ENCODE data around the gene OR2H1. TPM values are rescaled to one million over a fixed set of nuclear protein-coding genes. Genes with fewer than 3 reads are reported as not detected.
"Not testable (repeated sequence)": the region's sequence is repeated elsewhere in the genome, so short reads cannot be mapped to it uniquely, and the experiment has no call there.

Gene OR2H1
- not detected for total RNA-seq

DNA sequence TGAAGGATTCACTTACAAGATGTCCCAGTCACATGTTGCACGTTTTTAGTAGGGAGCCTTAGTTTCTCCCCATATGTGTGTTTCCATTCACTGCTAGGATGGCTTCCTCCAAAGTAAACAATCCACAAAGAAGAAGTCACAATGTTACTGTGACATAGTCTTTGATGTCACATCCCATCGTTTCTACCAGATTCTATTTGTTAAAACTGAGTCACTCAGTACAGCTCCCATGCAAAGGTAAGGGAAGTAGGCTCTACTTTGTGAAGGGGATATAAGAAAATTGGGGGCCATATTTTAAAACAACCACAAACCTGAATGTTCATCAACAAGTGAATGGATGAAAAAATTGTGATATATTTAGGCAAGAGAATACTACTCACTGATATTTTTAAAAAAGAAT, at the start of gene OR2H1, which contains the start of gene OR11A1:
TSS of gene OR2H1 (plus strand) at position 185 of the 400 bp plus-strand sequence. CDS start 4,615 bp downstream, outside the sequence.
TSS of gene OR11A1 (minus strand) at position 101 of the 400 bp plus-strand sequence. CDS start 29,430 bp downstream, outside the sequence.
- H3K4me3 ChIP-seq (ENCODE audit: low read length in 3 of 3) = no peak within 1 kb of the TSS

GRCh38 chr6:29414588-29414987, 42.4 kb upstream of the OR2H1 start, which contains the start of gene OR12D1:
OR12D1 (plus strand) TSS chr6:29414928.
- peaks cover 0 to 2% (median 0%) of the 10 kb centered on the region in 3 donors for H3K9me3 ChIP-seq (ENCODE audit: control insufficient read depth in 3 of 3, low read length in 3 of 3)
- H3K27me3 ChIP-seq (ENCODE audit: control insufficient read depth in 3 of 3, insufficient read depth in 3 of 3, low read length in 3 of 3) = no peaks in the 10 kb centered on the region
- H3K36me3 ChIP-seq (ENCODE audit: control insufficient read depth in 3 of 3, insufficient read depth in 3 of 3, low read length in 3 of 3) = no peaks in the 10 kb centered on the region
- H3K27ac ChIP-seq (ENCODE audit: low read depth, low read length) = no peak within 1 kb of the TSS
- H3K4me1 ChIP-seq (ENCODE audit: control insufficient read depth in 3 of 3, insufficient read depth in 3 of 3, low read length in 3 of 3) = no peaks in the 10 kb centered on the region
- no peak within 1 kb of the TSS for H3K4me3 ChIP-seq (ENCODE audit: low read length in 3 of 3)
- no peak within 1 kb of the TSS for H3K9ac ChIP-seq (ENCODE audit: low read depth in 1 of 3, low read length in 3 of 3)

More for the DNA sequence above, at the start of gene OR2H1, which contains the start of gene OR11A1:
- Histone ChIP-seq H3K36me3 (ENCODE audit: control insufficient read depth in 3 of 3, insufficient read depth in 3 of 3, low read length in 3 of 3) (no peaks in the 10 kb centered on the region), H3K9ac (ENCODE audit: low read depth in 1 of 3, low read length in 3 of 3) (no peak within 1 kb of the TSS), H3K27ac (ENCODE audit: low read depth, low read length) (no peak within 1 kb of the TSS), H3K27me3 (ENCODE audit: control insufficient read depth in 3 of 3, insufficient read depth in 3 of 3, low read length in 3 of 3) (no peaks in the 10 kb centered on the region), H3K9me3 (ENCODE audit: control insufficient read depth in 3 of 3, low read length in 3 of 3) (no peaks in the 10 kb centered on the region), H3K4me1 (ENCODE audit: control insufficient read depth in 3 of 3, insufficient read depth in 3 of 3, low read length in 3 of 3) (no peaks in the 10 kb centered on the region)

- no peak overlapping the region for H3K27ac ChIP-seq (ENCODE audit: low read depth, low read length)
- H3K9ac ChIP-seq (ENCODE audit: low read depth in 1 of 3, low read length in 3 of 3) = no peak overlapping the region
- H3K4me3 ChIP-seq (ENCODE audit: low read length in 3 of 3) = no peak overlapping the region
- no peaks in the 10 kb centered on the region for H3K4me1 ChIP-seq (ENCODE audit: control insufficient read depth in 3 of 3, insufficient read depth in 3 of 3, low read length in 3 of 3)
- no peaks in the 10 kb centered on the region for H3K36me3 ChIP-seq (ENCODE audit: control insufficient read depth in 3 of 3, insufficient read depth in 3 of 3, low read length in 3 of 3)
- no peaks in the 10 kb centered on the region for H3K9me3 ChIP-seq (ENCODE audit: control insufficient read depth in 3 of 3, low read length in 3 of 3)
- no peaks in the 10 kb centered on the region for H3K27me3 ChIP-seq (ENCODE audit: control insufficient read depth in 3 of 3, insufficient read depth in 3 of 3, low read length in 3 of 3)
These were observed 37.4 kb upstream of the OR2H1 start for GRCh38 chr6:29419516-29419915.

DNA sequence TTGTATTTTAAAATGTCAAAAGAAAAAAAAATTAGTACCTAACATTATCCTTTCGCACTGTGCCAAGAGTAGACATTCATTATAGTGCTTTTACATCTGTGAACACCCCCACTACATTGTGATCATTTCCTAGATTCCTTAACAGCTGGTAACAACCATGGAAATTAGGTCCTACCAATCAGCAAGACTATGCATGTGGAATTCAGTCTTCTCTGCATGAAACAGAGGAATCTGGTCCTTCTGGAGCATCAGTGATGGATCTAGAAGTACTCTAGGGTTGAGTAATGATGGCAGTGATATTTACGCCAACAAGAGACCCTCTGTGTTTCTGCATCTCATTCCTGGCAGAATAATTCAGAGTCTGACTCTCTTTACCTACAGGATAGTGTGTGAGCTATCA, 32.8 kb upstream of the OR2H1 start:
- Histone ChIP-seq H3K36me3 (ENCODE audit: control insufficient read depth in 3 of 3, insufficient read depth in 3 of 3, low read length in 3 of 3) (no peaks in the 10 kb centered on the region), H3K4me3 (ENCODE audit: low read length in 3 of 3) (no peak overlapping the region), H3K27me3 (ENCODE audit: control insufficient read depth in 3 of 3, insufficient read depth in 3 of 3, low read length in 3 of 3) (no peaks in the 10 kb centered on the region), H3K9ac (ENCODE audit: low read depth in 1 of 3, low read length in 3 of 3) (no peak overlapping the region), H3K9me3 (ENCODE audit: control insufficient read depth in 3 of 3, low read length in 3 of 3) (no peaks in the 10 kb centered on the region), H3K27ac (ENCODE audit: low read depth, low read length) (no peak overlapping the region), H3K4me1 (ENCODE audit: control insufficient read depth in 3 of 3, insufficient read depth in 3 of 3, low read length in 3 of 3) (no peaks in the 10 kb centered on the region)

- no peak overlapping the region for H3K27ac ChIP-seq (ENCODE audit: low read depth, low read length)
- no peaks in the 10 kb centered on the region for H3K9me3 ChIP-seq (ENCODE audit: control insufficient read depth in 3 of 3, low read length in 3 of 3)
- H3K4me3 ChIP-seq (ENCODE audit: low read length in 3 of 3) = no peak overlapping the region
- no peaks in the 10 kb centered on the region for H3K4me1 ChIP-seq (ENCODE audit: control insufficient read depth in 3 of 3, insufficient read depth in 3 of 3, low read length in 3 of 3)
- no peak overlapping the region for H3K9ac ChIP-seq (ENCODE audit: low read depth in 1 of 3, low read length in 3 of 3)
- H3K36me3 ChIP-seq (ENCODE audit: control insufficient read depth in 3 of 3, insufficient read depth in 3 of 3, low read length in 3 of 3) = no peaks in the 10 kb centered on the region
- H3K27me3 ChIP-seq (ENCODE audit: control insufficient read depth in 3 of 3, insufficient read depth in 3 of 3, low read length in 3 of 3) = no peaks in the 10 kb centered on the region
These were observed 32.4 kb upstream of the OR2H1 start for GRCh38 chr6:29424575-29424974.

DNA sequence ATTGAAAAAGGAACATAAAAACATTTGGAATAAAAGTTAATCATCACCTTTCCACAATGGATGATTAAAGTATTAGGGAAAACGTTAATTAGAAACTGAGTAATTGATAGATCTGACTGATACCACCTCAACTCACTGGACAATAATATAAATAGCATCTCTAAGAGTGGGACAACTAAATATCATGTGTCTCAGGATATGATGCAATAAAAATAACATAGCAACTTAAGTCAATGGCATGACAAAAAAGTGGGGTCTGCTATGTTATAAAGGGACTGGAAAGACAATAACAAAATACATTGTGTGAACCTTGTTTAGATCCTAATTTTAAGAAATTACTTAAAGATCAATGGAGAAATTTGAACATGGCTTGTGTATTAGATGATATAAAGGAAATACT, 31.9 kb upstream of the OR2H1 start:
- Histone ChIP-seq H3K27ac (ENCODE audit: low read depth, low read length) (no peak overlapping the region), H3K36me3 (ENCODE audit: control insufficient read depth in 3 of 3, insufficient read depth in 3 of 3, low read length in 3 of 3) (no peaks in the 10 kb centered on the region), H3K27me3 (ENCODE audit: control insufficient read depth in 3 of 3, insufficient read depth in 3 of 3, low read length in 3 of 3) (no peaks in the 10 kb centered on the region), H3K9ac (ENCODE audit: low read depth in 1 of 3, low read length in 3 of 3) (no peak overlapping the region), H3K4me1 (ENCODE audit: control insufficient read depth in 3 of 3, insufficient read depth in 3 of 3, low read length in 3 of 3) (no peaks in the 10 kb centered on the region), H3K4me3 (ENCODE audit: low read length in 3 of 3) (no peak overlapping the region), H3K9me3 (ENCODE audit: control insufficient read depth in 3 of 3, low read length in 3 of 3) (no peaks in the 10 kb centered on the region)

DNA sequence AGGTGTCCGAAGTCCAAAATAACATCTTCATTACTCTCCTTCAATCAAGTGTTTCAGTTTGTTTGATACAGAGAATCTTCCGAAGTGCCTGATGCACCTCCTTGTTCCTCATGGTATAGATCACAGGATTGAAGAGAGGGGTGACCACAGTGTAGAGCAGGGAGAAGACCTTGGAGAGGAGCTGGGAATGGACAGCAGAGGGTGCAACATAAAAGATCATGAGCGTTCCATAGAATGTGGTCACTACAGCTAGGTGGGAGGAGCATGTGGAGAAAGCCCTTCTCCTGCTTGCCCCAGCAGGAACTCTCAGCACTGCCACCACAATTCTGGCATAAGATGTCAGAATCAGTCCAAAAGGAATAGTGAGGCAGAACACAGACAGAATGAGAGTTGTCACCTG, 30.3 kb upstream of the OR2H1 start:
- Histone ChIP-seq H3K36me3 (ENCODE audit: control insufficient read depth in 3 of 3, insufficient read depth in 3 of 3, low read length in 3 of 3) (no peaks in the 10 kb centered on the region), H3K4me3 (ENCODE audit: low read length in 3 of 3) (no peak overlapping the region), H3K9ac (ENCODE audit: low read depth in 1 of 3, low read length in 3 of 3) (no peak overlapping the region), H3K27me3 (ENCODE audit: control insufficient read depth in 3 of 3, insufficient read depth in 3 of 3, low read length in 3 of 3) (no peaks in the 10 kb centered on the region), H3K4me1 (ENCODE audit: control insufficient read depth in 3 of 3, insufficient read depth in 3 of 3, low read length in 3 of 3) (no peaks in the 10 kb centered on the region), H3K9me3 (ENCODE audit: control insufficient read depth in 3 of 3, low read length in 3 of 3) (no peaks in the 10 kb centered on the region), H3K27ac (ENCODE audit: low read depth, low read length) (no peak overlapping the region)

DNA sequence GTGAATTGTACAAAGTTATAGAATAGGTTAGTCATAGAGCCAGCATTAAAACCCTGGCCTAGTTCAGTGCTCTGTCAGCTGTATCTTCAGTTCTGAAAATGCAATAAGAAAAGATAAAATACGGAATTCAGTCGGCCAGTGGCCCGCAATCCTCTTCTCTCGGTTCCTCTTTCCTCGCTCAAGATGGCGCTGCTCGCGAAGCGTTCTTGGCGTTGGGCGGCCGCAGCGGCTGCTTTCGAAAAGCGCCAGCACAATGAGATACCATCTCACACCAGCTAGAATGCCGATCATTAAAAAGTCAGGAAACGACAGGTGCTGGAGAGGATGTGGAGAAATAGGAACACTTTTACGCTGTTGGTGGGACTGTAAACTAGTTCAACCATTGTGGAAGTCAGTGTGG, 20.2 kb upstream of the OR2H1 start:
- H3K4me3 ChIP-seq (ENCODE audit: low read length in 3 of 3); H3K36me3 ChIP-seq (ENCODE audit: control insufficient read depth in 3 of 3, insufficient read depth in 3 of 3, low read length in 3 of 3); H3K9me3 ChIP-seq (ENCODE audit: control insufficient read depth in 3 of 3, low read length in 3 of 3); H3K9ac ChIP-seq (ENCODE audit: low read depth in 1 of 3, low read length in 3 of 3); H3K4me1 ChIP-seq (ENCODE audit: control insufficient read depth in 3 of 3, insufficient read depth in 3 of 3, low read length in 3 of 3); H3K27ac ChIP-seq (ENCODE audit: low read depth, low read length); H3K27me3 ChIP-seq (ENCODE audit: control insufficient read depth in 3 of 3, insufficient read depth in 3 of 3, low read length in 3 of 3): not testable (repeated sequence)

DNA sequence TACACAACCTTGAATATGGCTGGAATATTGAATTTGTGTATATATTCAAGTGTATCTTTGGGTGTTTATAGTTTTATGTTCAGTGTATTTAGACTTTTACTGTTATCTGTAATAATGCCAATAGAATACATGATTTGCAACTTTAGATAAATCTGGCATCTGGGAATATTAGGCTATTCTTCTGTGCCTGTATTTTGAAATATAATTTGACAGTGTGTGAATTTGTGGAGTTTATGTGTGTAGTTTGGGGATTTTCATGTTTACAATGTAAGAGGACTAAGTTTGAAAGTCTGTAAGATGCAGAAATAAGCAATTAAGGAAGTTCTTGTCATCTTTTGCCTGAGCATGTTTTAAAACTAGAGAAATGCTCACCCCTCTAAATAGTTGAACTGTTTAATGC, 17.9 kb upstream of the OR2H1 start, which contains the start of gene OR10C1:
TSS of gene OR10C1 (plus strand) at position 301 of the 400 bp plus-strand sequence. CDS start 710 bp downstream, outside the sequence.
- H3K4me3 ChIP-seq (ENCODE audit: low read length in 3 of 3) = no peak within 1 kb of the TSS
- H3K9me3 ChIP-seq (ENCODE audit: control insufficient read depth in 3 of 3, low read length in 3 of 3) = peaks cover 0 to 2% (median 0%) of the 10 kb centered on the region in 3 donors
- H3K27me3 ChIP-seq (ENCODE audit: control insufficient read depth in 3 of 3, insufficient read depth in 3 of 3, low read length in 3 of 3) = no peaks in the 10 kb centered on the region
- H3K4me1 ChIP-seq (ENCODE audit: control insufficient read depth in 3 of 3, insufficient read depth in 3 of 3, low read length in 3 of 3) = no peaks in the 10 kb centered on the region
- H3K27ac ChIP-seq (ENCODE audit: low read depth, low read length) = no peak within 1 kb of the TSS
- H3K9ac ChIP-seq (ENCODE audit: low read depth in 1 of 3, low read length in 3 of 3) = no peak within 1 kb of the TSS
- H3K36me3 ChIP-seq (ENCODE audit: control insufficient read depth in 3 of 3, insufficient read depth in 3 of 3, low read length in 3 of 3) = no peaks in the 10 kb centered on the region

DNA sequence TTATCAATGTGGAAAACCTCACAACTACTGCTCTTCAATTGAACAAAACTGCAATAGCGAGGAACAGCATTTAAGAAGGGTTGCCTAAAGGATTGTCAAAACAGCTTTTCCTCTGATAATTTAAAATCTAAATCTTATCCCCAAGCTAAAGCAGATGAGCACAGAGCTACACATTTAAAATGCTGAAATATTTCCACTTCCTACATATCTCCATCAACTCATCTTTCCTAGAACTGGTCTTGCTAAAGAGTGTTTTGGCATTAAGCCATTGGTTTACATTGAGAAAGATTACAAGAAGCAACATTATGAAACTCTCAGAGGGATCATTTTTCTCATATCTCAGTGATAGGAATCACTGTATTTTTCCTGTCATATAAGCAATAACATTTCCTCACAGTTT, 14.2 kb upstream of the OR2H1 start:
- no peak overlapping the region for H3K4me3 ChIP-seq (ENCODE audit: low read length in 3 of 3)
- H3K4me1 ChIP-seq (ENCODE audit: control insufficient read depth in 3 of 3, insufficient read depth in 3 of 3, low read length in 3 of 3) = no peaks in the 10 kb centered on the region
- H3K27me3 ChIP-seq (ENCODE audit: control insufficient read depth in 3 of 3, insufficient read depth in 3 of 3, low read length in 3 of 3) = no peaks in the 10 kb centered on the region
- no peak overlapping the region for H3K9ac ChIP-seq (ENCODE audit: low read depth in 1 of 3, low read length in 3 of 3)
- H3K9me3 ChIP-seq (ENCODE audit: control insufficient read depth in 3 of 3, low read length in 3 of 3) = no peaks in the 10 kb centered on the region
- H3K27ac ChIP-seq (ENCODE audit: low read depth, low read length) = no peak overlapping the region
- no peaks in the 10 kb centered on the region for H3K36me3 ChIP-seq (ENCODE audit: control insufficient read depth in 3 of 3, insufficient read depth in 3 of 3, low read length in 3 of 3)
